ENCODE measurements around the gene DLX1.

- TF ChIP-seq CTCF (IDR thresholded peaks at IDR 0.05 in 2 of 3, conservative IDR thresholded peaks at IDR 0.05 in 1 of 3; ENCODE audit: insufficient read depth in 2 of 3, low read depth in 1 of 3, low read length in 3 of 3) (no peak), ZZZ3 (IDR thresholded peaks at IDR 0.05) (no peak), ZNF609 (CRISPR knock-in tag; IDR thresholded peaks at IDR 0.05; ENCODE audit: borderline replicate concordance) (no peak), GTF2E2 (tag; IDR thresholded peaks at IDR 0.05) (no peak), NFIC (IDR thresholded peaks at IDR 0.05) (no peak), FOS (IDR thresholded peaks at IDR 0.05; ENCODE audit: extremely low read depth, insufficient read length) (no peak), ARNT (IDR thresholded peaks at IDR 0.05) (no peak), POLR2AphosphoS2 (IDR thresholded peaks at IDR 0.05; ENCODE audit: low read length) (no peak)
- TF ChIP-seq, protein P1, sequence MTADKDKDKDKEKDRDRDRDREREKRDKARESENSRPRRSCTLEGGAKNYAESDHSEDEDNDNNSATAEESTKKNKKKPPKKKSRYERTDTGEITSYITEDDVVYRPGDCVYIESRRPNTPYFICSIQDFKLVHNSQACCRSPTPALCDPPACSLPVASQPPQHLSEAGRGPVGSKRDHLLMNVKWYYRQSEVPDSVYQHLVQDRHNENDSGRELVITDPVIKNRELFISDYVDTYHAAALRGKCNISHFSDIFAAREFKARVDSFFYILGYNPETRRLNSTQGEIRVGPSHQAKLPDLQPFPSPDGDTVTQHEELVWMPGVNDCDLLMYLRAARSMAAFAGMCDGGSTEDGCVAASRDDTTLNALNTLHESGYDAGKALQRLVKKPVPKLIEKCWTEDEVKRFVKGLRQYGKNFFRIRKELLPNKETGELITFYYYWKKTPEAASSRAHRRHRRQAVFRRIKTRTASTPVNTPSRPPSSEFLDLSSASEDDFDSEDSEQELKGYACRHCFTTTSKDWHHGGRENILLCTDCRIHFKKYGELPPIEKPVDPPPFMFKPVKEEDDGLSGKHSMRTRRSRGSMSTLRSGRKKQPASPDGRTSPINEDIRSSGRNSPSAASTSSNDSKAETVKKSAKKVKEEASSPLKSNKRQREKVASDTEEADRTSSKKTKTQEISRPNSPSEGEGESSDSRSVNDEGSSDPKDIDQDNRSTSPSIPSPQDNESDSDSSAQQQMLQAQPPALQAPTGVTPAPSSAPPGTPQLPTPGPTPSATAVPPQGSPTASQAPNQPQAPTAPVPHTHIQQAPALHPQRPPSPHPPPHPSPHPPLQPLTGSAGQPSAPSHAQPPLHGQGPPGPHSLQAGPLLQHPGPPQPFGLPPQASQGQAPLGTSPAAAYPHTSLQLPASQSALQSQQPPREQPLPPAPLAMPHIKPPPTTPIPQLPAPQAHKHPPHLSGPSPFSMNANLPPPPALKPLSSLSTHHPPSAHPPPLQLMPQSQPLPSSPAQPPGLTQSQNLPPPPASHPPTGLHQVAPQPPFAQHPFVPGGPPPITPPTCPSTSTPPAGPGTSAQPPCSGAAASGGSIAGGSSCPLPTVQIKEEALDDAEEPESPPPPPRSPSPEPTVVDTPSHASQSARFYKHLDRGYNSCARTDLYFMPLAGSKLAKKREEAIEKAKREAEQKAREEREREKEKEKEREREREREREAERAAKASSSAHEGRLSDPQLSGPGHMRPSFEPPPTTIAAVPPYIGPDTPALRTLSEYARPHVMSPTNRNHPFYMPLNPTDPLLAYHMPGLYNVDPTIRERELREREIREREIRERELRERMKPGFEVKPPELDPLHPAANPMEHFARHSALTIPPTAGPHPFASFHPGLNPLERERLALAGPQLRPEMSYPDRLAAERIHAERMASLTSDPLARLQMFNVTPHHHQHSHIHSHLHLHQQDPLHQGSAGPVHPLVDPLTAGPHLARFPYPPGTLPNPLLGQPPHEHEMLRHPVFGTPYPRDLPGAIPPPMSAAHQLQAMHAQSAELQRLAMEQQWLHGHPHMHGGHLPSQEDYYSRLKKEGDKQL (CRISPR knock-in tag; IDR thresholded peaks at IDR 0.05; ENCODE audit: borderline replicate concordance) = no peak
- TF ChIP-seq, protein P2, sequence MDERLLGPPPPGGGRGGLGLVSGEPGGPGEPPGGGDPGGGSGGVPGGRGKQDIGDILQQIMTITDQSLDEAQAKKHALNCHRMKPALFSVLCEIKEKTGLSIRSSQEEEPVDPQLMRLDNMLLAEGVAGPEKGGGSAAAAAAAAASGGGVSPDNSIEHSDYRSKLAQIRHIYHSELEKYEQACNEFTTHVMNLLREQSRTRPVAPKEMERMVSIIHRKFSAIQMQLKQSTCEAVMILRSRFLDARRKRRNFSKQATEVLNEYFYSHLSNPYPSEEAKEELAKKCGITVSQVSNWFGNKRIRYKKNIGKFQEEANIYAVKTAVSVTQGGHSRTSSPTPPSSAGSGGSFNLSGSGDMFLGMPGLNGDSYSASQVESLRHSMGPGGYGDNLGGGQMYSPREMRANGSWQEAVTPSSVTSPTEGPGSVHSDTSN (CRISPR knock-in tag; IDR thresholded peaks at IDR 0.05; ENCODE audit: low read depth) = no peak
- TF ChIP-seq, protein P2 (tag; conservative IDR thresholded peaks at IDR 0.05; ENCODE audit: low read depth) = no peak
- TF ChIP-seq, protein P3, sequence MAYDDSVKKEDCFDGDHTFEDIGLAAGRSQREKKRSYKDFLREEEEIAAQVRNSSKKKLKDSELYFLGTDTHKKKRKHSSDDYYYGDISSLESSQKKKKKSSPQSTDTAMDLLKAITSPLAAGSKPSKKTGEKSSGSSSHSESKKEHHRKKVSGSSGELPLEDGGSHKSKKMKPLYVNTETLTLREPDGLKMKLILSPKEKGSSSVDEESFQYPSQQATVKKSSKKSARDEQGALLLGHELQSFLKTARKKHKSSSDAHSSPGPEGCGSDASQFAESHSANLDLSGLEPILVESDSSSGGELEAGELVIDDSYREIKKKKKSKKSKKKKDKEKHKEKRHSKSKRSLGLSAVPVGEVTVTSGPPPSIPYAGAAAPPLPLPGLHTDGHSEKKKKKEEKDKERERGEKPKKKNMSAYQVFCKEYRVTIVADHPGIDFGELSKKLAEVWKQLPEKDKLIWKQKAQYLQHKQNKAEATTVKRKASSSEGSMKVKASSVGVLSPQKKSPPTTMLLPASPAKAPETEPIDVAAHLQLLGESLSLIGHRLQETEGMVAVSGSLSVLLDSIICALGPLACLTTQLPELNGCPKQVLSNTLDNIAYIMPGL (CRISPR knock-in tag; IDR thresholded peaks at IDR 0.05) = no peak
Observed at GRCh38 chr2:172109988-172110811, 24.9 kb downstream of the DLX1 start.

All from K562 (cell line).